NB4 (cell line): ENCODE measurements around the gene COG5.

ENCODE experiments used
- DNase-seq: peaks from one replicate; pipeline ENCODE4 v3.0.0; 2010; ENCODE audit warnings: low read depth
- H3K4me3 ChIP-seq: one replicate; pipeline ENCODE4 v1.5.1; 2011; ENCODE audit warnings: mild to moderate bottlenecking, low read depth, low read length, moderate library complexity
- MYC ChIP-seq: IDR thresholded peaks from 2 replicates; pipeline ENCODE4 v1.6.1; 2011; ENCODE audit warnings: low read depth, low read length
- POLR2A ChIP-seq: IDR thresholded peaks from 2 replicates; pipeline ENCODE4 v1.6.1; 2011; ENCODE audit warnings: mild to moderate bottlenecking; ENCODE audit not compliant: insufficient read length; ENCODE audit errors: extremely low read depth
- TF ChIP-seq, protein P1 (sequence below): IDR thresholded peaks from 2 replicates; pipeline ENCODE4 v1.6.1; 2011; ENCODE audit warnings: low read depth, low read length
- TF ChIP-seq, protein P2 (sequence below): IDR thresholded peaks from one replicate; pipeline ENCODE4 v1.5.1; 2012; ENCODE audit warnings: low read depth, low read length

COG5 gene

DNA sequence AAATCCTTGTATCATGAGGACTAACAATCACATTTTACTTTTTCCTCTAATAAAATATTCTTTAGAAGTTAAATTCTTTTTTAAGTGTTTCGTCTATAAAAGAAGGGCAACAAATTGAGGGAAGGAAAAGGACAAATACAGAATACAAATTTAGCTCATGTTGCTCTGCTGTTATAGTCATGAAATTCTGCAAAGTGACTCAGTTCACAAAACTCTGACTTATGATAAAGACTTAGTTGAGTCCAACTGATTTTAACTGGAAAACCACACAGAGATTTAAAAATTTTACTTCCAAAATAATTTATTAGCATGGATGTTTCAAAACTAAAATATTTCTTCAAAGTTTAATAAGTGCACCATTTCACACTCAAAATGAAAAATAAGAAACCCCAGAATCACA lies 168.9 kb downstream of the COG5 start:
- DNase-seq = no peak
- no peak for TF ChIP-seq POLR2A
- TF ChIP-seq MYC = no peak
- TF ChIP-seq, protein P1, sequence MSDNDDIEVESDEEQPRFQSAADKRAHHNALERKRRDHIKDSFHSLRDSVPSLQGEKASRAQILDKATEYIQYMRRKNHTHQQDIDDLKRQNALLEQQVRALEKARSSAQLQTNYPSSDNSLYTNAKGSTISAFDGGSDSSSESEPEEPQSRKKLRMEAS = no peak
- TF ChIP-seq, protein P2, sequence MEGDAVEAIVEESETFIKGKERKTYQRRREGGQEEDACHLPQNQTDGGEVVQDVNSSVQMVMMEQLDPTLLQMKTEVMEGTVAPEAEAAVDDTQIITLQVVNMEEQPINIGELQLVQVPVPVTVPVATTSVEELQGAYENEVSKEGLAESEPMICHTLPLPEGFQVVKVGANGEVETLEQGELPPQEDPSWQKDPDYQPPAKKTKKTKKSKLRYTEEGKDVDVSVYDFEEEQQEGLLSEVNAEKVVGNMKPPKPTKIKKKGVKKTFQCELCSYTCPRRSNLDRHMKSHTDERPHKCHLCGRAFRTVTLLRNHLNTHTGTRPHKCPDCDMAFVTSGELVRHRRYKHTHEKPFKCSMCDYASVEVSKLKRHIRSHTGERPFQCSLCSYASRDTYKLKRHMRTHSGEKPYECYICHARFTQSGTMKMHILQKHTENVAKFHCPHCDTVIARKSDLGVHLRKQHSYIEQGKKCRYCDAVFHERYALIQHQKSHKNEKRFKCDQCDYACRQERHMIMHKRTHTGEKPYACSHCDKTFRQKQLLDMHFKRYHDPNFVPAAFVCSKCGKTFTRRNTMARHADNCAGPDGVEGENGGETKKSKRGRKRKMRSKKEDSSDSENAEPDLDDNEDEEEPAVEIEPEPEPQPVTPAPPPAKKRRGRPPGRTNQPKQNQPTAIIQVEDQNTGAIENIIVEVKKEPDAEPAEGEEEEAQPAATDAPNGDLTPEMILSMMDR = no peak
- no peak overlapping the region for H3K4me3 ChIP-seq

DNA sequence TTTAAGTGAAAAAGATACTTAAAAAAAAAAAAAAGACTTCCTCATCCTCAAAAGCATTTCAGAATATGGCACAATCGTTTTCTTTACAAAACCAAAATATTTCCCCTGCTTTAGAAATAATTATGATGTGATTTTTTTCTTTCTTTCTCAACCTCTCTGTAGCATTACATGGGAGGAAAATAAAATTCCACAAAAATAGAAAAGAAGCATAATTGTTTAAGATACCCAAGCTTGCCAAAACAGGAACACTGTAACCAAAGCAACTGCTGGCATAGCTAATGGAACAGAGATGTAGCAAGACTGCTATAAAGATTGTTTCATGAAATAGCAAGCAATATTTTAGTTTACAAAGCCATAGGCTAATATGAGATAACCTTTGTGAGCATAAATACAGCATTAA lies 169.4 kb downstream of the COG5 start:
- DNase-seq = no peak
- no peak overlapping the region for H3K4me3 ChIP-seq
- TF ChIP-seq, protein P1 = no peak
- no peak for TF ChIP-seq MYC
- TF ChIP-seq POLR2A = no peak
- TF ChIP-seq, protein P2 = no peak

DNA sequence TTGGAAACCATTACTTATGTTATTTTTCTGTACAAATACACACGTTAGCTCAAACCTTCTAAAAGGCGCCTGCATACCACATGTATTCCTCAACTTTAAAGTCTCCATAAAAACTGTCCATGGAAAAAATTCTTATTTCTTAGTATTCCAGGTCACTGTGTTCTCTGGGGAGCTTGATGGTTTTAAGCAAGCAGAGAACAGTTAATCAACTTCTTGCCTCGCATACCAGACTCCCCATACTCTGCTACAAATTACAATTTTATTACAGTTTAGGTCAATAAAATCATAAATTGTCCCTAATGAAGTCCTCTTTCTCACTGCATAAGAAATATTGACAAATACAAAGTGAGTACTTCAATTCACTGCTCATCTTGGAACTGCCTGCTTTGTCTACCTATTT lies 170.9 kb downstream of the COG5 start:
- TF ChIP-seq, protein P1 = no peak
- no peak for TF ChIP-seq POLR2A
- TF ChIP-seq, protein P2 = no peak
- no peak for TF ChIP-seq MYC
- H3K4me3 ChIP-seq = no peak overlapping the region
- DNase-seq = no peak

DNA sequence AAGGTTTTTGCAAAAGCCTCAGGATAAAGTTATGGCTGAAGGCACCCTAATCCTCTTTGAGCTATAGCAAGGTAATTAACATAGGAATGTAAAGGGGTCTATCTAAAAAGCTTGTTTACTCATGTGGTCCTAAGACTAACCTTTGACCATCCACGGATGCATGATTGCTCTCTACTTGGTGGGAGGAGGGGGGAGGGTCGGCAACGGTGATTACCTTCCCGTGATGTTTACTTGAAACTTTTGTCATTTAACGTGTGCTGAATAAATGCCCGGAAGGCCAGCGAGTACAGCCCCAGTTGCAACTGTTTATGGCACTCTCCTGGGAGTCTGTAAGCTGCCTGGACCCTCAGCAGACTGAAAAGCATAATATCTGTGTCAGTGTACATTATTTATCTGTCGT lies 172.8 kb downstream of the COG5 start:
- no peak overlapping the region for H3K4me3 ChIP-seq
- DNase-seq = no peak
- TF ChIP-seq POLR2A (no peak), MYC (no peak)
- TF ChIP-seq, protein P2 = no peak
- TF ChIP-seq, protein P1 = no peak

DNA sequence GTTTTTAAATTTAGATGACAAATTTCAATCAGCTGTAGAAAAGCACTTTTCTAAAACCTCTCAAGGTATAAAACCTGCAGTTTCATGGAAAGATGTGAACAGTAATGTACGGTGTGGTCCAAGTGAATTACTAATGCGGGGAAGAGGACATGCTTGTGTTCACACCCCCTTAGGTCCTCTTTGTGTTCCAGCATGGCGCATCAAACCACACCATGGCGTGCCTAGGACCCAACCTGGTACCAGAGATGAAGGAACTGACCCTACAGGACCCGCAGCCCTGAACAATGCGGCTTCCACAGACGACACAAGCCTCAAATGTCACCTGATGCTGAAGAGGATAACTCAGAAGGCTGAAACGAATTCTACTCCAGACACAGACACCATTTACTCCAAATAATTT lies 175.1 kb downstream of the COG5 start:
- no peak overlapping the region for H3K4me3 ChIP-seq
- no peak for TF ChIP-seq MYC
- TF ChIP-seq, protein P1 = no peak

DNA sequence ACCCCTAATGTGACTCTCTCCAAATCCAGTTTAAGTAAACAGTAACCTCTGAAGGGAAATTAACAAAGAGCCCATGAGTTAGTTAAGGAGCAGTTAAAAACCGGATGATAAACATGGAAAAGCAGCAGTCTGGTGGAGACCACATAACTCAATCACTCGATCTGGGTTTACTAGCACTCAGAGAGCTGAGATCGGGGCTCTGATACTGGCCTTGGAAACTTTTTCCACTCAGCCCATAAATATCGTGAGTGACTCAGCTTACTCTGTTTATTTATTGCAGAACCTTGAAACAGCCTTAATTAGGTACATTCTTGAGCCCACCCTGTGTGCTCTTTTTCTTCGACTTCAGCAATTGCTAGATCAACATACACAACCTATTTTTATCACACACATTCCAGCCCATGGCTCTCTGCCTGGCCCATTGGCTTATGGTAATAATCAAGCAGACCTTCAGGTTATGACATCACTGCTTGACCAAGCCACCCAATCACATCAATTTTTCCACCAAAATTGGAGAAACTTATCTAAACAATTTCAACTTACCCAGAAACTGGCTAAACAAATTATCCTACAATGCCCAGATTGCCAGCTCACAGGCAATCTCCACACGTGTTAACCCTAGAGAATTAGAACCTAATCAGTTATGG lies 176.0 kb downstream of the COG5 start:
- TF ChIP-seq, protein P1 = no peak
- TF ChIP-seq POLR2A (no peak), MYC (no peak)
- TF ChIP-seq, protein P2 = no peak
- H3K4me3 ChIP-seq = no peak overlapping the region
- no peak for DNase-seq

More for the DNA sequence above, 175.1 kb downstream of the COG5 start:
- no peak for DNase-seq
